ENCODE measurements around the gene MANEAL. TPM values are rescaled to one million over a fixed set of nuclear protein-coding genes. Genes with fewer than 3 reads are reported as not detected.
"Not testable (repeated sequence)": the region's sequence is repeated elsewhere in the genome, so short reads cannot be mapped to it uniquely, and the experiment has no call there.

Gene MANEAL
- 0.64 and 1.6 TPM in 2 replicates for total RNA-seq

- peak in 1 of 2 donors; percentile 64 for DNase-seq (ENCODE audit: low read depth in 2 of 2)
Observed at GRCh38 chr1:37793773-37794371, at the start of gene MANEAL. MANEAL (plus strand) TSS chr1:37793847; CDS start chr1:37794183, 336 bp downstream.

GRCh38 chr1:37746806-37747205 lies 46.8 kb upstream of the MANEAL start:
- DNase-seq (ENCODE audit: low read depth in 2 of 2): no peak

- no peak for DNase-seq (ENCODE audit: low read depth in 2 of 2)
Observed at GRCh38 chr1:37748565-37748964, 45.1 kb upstream of the MANEAL start.

GRCh38 chr1:37752213-37752582 lies 41.4 kb upstream of the MANEAL start:
- DNase-seq (ENCODE audit: low read depth in 2 of 2): no peak

GRCh38 chr1:37752583-37753471 lies 40.8 kb upstream of the MANEAL start:
- DNase-seq (ENCODE audit: low read depth in 2 of 2): peak in 1 of 2 donors; percentile 25

- no peak for DNase-seq (ENCODE audit: low read depth in 2 of 2)
Observed at GRCh38 chr1:37753473-37754321, 40.0 kb upstream of the MANEAL start.

- DNase-seq (ENCODE audit: low read depth in 2 of 2): no peak
Observed at GRCh38 chr1:37755290-37755689, 38.4 kb upstream of the MANEAL start.

GRCh38 chr1:37755951-37756560 lies 37.6 kb upstream of the MANEAL start:
- no peak for DNase-seq (ENCODE audit: low read depth in 2 of 2)

- no peak for DNase-seq (ENCODE audit: low read depth in 2 of 2)
Observed at GRCh38 chr1:37759451-37759850, 34.2 kb upstream of the MANEAL start.

GRCh38 chr1:37761416-37762095 lies 32.1 kb upstream of the MANEAL start:
- no peak for DNase-seq (ENCODE audit: low read depth in 2 of 2)

- no peak for DNase-seq (ENCODE audit: low read depth in 2 of 2)
Observed at GRCh38 chr1:37762516-37762915, 31.1 kb upstream of the MANEAL start.

- DNase-seq (ENCODE audit: low read depth in 2 of 2): no peak
Observed at GRCh38 chr1:37763791-37764413, 29.7 kb upstream of the MANEAL start.

GRCh38 chr1:37764414-37764825 lies 29.2 kb upstream of the MANEAL start:
- DNase-seq (ENCODE audit: low read depth in 2 of 2): peak; percentile 15 to 55

- no peak for DNase-seq (ENCODE audit: low read depth in 2 of 2)
Observed at GRCh38 chr1:37764888-37765441, 28.7 kb upstream of the MANEAL start, which contains the start of gene EPHA10. EPHA10 (minus strand) TSS chr1:37765120; CDS start chr1:37765066, 54 bp downstream.

- DNase-seq (ENCODE audit: low read depth in 2 of 2): no peak
Observed at GRCh38 chr1:37765916-37766664, 27.6 kb upstream of the MANEAL start.

GRCh38 chr1:37767488-37767887 lies 26.2 kb upstream of the MANEAL start:
- no peak for DNase-seq (ENCODE audit: low read depth in 2 of 2)

- not testable (repeated sequence) for DNase-seq (ENCODE audit: low read depth in 2 of 2)
Observed at GRCh38 chr1:37771440-37771839, 22.2 kb upstream of the MANEAL start.

- no peak for DNase-seq (ENCODE audit: low read depth in 2 of 2)
Observed at GRCh38 chr1:37776946-37777516, 16.6 kb upstream of the MANEAL start.

- no peak for DNase-seq (ENCODE audit: low read depth in 2 of 2)
Observed at GRCh38 chr1:37778654-37779053, 15.0 kb upstream of the MANEAL start.

Data from dermis microvascular lymphatic vessel endothelial cell (primary cell).